ENCODE data around the gene SALL1.

- TF ChIP-seq, protein P1, sequence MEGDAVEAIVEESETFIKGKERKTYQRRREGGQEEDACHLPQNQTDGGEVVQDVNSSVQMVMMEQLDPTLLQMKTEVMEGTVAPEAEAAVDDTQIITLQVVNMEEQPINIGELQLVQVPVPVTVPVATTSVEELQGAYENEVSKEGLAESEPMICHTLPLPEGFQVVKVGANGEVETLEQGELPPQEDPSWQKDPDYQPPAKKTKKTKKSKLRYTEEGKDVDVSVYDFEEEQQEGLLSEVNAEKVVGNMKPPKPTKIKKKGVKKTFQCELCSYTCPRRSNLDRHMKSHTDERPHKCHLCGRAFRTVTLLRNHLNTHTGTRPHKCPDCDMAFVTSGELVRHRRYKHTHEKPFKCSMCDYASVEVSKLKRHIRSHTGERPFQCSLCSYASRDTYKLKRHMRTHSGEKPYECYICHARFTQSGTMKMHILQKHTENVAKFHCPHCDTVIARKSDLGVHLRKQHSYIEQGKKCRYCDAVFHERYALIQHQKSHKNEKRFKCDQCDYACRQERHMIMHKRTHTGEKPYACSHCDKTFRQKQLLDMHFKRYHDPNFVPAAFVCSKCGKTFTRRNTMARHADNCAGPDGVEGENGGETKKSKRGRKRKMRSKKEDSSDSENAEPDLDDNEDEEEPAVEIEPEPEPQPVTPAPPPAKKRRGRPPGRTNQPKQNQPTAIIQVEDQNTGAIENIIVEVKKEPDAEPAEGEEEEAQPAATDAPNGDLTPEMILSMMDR (conservative IDR thresholded peaks at IDR 0.05; ENCODE audit: low read length) = no peak
- no peak for TF ChIP-seq EZH2phosphoT487 (IDR thresholded peaks at IDR 0.05; ENCODE audit: borderline replicate concordance)
Measured at GRCh38 chr16:51143196-51143977, 7.7 kb downstream of the SALL1 start.

Measured in Loucy (cell line).